Measurements from ENCODE around the gene SEC24D.
A peak's percentile ranks its signal among the peaks of the same experiment; 100 is the strongest.

SEC24D gene

DNA sequence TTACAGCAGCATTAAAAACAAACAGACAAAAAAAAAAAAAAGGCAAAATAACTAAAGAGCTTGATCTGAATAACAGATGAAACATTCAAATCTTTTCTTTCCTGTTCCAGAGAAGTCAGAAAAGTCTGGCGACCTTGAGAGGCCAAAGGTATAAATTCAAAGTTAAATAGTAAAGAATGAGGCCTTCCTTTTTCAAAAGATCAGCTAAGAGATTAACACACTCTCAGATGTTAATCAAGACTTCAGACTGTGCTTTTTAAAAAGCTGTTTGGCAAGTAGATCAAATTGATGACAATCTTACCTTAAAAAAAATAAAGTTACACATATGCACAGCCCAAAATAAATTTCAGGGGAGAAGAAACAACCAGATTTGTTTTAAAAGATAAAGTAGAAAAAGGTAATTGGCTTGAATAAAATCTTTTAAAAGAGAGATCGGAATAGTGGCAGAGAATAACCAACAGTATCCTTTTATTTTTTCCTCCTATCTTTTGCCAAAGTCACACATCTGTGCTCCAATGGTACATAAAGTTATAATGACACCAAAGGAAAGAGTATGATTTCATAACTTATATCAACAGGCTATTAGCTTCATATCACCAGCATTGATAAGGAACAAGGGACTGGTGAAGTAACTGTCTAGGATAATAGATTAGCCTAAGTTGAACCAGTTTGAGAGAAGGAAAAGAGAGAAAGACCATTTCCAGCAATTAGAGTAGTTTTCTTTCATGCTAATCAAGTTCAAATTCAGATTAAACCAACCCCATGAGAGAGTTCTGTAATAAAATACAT, 80.3 kb downstream of the SEC24D start:
- DNase-seq = no peak

DNA sequence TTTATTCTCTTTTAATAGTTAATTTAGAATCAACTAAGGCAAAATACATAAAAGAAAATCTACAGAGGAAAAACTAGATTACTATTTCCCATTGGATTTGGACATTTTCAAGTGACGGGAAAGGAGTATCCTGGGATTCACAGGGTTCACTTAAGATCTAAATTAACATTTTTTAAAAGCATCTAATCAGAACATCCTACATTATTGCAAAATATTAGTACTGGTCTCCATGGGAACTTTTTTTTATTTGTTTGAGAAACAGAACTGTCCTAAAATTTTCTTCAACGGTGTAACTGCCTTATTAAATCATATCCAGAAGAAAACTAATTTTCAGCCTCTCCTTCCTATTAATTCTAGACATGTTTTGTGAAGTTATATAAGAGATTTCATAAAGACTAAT, 81.0 kb downstream of the SEC24D start:
- no peak for DNase-seq

DNA sequence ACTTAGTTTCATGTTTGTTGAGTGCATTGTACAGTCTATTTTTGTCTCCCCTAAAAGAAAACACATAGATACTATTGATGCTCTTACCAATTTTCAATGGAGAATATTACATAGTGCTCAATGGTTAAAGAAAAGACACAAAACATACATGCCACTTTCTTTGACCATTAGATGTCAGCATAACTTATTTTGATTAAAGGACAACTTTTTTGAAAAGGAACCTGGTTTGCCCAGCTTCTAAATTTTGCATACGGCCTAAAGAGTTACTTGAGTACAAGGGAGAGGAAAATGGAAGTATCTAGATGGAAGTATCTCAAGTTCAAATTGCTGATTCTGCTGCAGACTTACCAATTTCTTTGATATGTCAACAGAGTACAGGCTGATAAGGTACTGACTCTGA, 82.2 kb downstream of the SEC24D start:
- no peak for DNase-seq

DNA sequence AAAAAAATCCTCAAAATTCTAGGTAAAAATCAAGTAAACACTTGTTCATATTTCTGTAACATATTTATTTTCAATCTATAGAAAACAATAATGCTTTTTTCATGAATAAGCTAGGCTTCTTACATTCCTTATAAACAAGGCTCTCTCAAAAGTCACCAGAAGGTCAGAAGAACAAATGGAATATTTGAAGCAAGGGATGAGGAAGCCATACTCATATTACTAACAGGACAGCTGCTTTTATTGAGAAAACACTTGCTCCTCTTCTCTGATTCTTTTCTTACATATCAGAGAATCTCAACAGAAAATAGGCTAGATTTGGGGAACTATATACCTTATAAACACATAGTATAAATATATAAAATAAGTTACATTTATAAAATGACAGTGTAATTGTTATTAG, 82.8 kb downstream of the SEC24D start:
- DNase-seq = no peak

GRCh38 chr4:118752551-118752950, 83.4 kb downstream of the SEC24D start:
- DNase-seq = no peak

GRCh38 chr4:118751629-118752323, 84.2 kb downstream of the SEC24D start:
- DNase-seq = no peak

DNA sequence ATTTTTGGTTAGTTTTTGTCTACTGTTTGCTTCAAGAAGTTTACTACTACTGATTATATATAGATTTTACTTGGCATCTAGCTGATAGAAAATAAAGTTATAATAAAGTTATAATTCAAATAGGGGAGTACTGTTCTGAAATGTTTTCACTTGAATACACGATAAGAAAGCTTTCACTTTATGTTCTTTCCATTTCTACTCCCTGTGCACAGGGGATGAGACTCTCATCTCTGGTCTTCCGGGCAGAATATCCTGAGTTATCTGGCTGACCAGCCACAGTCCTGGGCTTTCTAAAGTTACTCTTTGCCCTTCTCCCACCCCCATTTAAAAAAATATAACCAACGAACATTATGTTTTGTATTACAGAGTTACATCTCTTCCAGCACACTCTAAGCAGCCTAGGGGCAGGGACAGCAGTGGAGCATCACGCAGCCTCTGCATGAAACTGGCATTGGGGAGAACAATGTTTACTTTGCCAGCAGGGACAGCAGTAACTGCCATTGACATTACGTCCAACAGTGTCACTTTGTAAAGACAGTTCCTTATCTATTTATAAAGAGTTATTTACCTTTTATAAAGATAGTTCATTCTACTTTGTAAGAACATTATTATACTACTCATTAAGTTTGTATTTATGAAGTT, 86.5 kb downstream of the SEC24D start:
- DNase-seq = no peak

GRCh38 chr4:118746251-118746919, 89.5 kb downstream of the SEC24D start:
- peak in 2 of 56 donors; percentile 2 to 3 for DNase-seq

- no peak for DNase-seq
Measured at GRCh38 chr4:118745357-118745756, 90.6 kb downstream of the SEC24D start.

- DNase-seq = peak in 1 of 56 donors; percentile 0
Measured at GRCh38 chr4:118743867-118744266, 92.1 kb downstream of the SEC24D start.

GRCh38 chr4:118742050-118742449, 93.9 kb downstream of the SEC24D start:
- DNase-seq = no peak

DNA sequence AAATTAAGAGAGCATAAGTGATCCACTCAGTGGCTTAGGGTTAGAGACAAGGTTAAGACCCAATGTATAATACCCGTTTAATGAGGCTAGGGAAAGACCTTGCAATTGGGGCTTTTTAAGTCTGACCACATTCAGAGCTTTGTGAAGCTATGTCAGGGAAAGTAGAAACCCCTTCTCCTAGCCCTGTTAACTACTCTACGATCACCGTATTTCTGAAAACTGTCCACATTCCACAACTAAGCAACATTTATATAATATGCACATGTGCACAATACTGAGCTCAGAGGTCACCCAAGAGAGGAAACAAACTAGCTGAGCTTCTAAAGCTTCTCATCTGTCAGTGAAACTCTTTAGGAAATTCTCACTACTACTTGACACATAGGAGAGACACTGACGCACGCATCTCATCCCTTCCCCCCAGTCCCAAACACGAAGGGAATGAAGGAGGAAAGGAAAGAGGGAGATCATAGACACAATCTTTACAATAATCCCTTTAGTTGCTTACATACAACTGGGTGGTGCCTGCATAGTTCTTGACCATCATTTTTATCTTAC, 94.5 kb downstream of the SEC24D start:
- DNase-seq = no peak

DNA sequence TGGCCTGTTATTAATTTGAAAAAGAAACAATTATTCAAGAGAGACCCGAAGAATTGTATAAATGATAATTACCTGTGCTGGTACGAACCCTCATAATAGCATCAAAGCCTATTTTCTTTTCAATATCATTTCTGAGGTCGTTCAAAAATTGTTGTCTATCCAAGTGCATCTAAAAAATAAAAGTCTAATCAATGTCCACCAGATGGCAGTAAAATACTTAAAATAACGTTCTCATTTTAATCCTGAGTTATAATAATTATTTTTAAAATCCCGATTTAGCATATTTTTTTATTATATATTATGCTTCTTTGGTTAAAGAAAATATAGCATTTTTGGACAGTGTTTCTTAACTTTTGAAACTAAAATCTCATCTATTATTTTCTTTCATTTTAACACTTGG, 95.1 kb downstream of the SEC24D start:
- DNase-seq = no peak

DNA sequence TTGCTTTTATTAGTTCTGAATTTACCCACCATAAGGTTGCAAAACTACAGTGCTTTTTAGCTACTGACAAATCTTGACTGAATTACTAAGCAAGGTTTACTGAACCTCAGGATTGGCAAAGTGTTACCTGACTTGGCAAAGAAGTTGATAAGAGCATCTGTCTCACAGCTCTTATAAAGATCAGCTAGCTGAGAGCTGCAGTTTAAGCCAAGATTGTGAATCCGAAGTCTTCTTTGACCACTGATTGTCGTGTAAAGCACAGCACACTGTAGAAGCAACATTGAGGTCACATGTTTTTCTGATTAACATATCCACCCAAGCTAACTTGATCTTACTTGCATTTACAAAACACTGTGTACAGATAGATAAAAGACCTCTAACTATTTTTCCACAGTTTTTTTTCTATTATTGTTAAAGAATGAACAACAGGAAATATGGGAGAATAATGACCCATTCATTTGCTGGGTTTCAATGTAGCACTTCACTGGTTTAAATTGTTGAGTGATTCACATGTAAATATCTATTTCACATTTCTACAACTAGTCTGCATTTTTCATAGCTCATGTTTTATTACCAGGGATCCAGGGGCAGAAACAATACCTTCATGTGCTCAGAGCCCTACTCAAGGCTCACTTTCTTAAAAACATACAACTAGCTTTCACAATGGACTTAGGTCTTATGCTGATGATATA, 96.8 kb downstream of the SEC24D start:
- DNase-seq = no peak

GRCh38 chr4:118738090-118738489, 97.8 kb downstream of the SEC24D start:
- no peak for DNase-seq

GRCh38 chr4:118736900-118737299, 99.0 kb downstream of the SEC24D start:
- DNase-seq = no peak

DNA sequence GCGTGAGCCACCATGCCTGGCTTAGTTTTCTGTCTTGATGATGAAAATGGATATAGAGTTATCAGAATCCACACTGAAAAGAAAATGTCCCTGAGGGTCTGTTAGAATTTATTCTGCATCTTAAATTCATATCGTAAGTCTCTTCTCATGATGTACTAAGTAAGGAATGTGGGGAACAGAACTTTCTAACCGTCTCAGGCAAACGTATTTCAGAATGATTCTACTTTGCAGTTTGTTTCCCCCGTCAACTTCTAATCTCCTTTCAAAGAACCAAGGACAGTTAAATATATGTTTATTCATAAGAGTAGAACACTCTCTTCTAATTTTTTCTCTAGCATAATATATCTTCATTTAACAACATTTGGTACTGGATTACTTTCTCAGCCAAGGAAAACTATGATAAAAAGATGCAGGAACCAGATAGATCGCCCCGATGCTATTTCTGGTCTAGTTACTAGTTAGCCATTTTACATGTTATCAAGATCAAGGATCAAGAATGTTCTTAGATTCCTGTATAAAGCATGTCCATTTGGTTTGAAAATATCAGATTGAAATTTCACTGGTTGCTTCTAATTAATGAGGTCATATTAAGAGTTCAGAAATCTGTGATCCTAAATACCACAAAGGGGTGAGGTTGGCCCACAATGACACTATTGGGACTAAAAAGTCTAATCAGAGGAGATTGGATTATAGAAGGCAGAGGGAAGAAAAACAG, 101.3 kb downstream of the SEC24D start:
- DNase-seq = no peak

GRCh38 chr4:118732591-118733330, 103.2 kb downstream of the SEC24D start:
- no peak for DNase-seq

DNA sequence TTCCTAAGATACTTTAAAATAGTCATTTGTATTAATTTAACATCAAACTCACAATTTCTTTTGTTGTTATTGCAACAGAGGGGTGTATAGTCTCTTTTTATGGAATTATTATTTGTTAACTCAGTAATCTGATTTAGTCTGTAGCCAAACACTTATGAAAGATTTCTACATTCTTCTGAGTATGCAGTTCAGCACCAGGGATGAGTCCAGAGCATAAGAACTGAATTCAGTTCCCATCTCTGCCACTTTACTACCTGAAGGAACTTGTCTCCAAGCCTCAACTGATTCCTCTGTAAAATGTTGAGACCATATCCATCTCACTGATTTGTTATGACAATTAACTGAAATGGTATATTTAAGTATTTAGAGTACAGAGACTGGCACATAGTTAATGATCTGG, 105.2 kb downstream of the SEC24D start:
- DNase-seq = no peak
